GM12865 (cell line): ENCODE data around the gene CAPN13.

Source experiments
- DNase-seq: peaks from one replicate; pipeline ENCODE4 v3.0.0; 2010; ENCODE audit warnings: low read depth
- H3K4me3 ChIP-seq: 2 replicates; pipeline ENCODE4 v1.5.1; 2011; ENCODE audit warnings: mild to moderate bottlenecking, low read depth, low read length, control low read depth
- TF ChIP-seq, protein P1 (sequence below): IDR thresholded peaks from 2 replicates; pipeline ENCODE4 v1.5.1; 2011; ENCODE audit warnings: low read length, control low read depth, low read depth, inconsistent platforms; ENCODE audit not compliant: insufficient read depth; ENCODE audit errors: missing control alignments

Gene CAPN13

DNA sequence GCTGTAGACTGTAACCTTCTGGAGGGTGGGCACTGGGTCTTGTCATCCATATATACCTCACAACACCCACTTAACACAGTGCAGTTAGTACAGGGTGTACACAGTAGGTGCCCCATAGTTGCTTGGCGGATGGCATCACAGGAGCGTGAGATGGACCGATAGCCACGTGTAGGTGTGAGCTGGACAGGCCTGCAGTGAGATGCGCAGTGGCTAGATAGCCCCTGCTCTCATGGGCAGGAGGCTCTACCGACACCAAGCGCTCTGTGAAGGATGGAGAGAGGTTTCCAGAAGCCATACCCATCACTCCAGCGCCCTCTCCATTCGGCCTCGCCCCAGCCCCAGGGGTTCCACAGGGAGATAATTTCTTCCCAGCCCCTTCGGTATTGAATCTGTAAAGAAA is 49.5 kb downstream of the CAPN13 start:
- H3K4me3 ChIP-seq = no peak overlapping the region
- TF ChIP-seq, protein P1, sequence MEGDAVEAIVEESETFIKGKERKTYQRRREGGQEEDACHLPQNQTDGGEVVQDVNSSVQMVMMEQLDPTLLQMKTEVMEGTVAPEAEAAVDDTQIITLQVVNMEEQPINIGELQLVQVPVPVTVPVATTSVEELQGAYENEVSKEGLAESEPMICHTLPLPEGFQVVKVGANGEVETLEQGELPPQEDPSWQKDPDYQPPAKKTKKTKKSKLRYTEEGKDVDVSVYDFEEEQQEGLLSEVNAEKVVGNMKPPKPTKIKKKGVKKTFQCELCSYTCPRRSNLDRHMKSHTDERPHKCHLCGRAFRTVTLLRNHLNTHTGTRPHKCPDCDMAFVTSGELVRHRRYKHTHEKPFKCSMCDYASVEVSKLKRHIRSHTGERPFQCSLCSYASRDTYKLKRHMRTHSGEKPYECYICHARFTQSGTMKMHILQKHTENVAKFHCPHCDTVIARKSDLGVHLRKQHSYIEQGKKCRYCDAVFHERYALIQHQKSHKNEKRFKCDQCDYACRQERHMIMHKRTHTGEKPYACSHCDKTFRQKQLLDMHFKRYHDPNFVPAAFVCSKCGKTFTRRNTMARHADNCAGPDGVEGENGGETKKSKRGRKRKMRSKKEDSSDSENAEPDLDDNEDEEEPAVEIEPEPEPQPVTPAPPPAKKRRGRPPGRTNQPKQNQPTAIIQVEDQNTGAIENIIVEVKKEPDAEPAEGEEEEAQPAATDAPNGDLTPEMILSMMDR = no peak
- DNase-seq = no peak

DNA sequence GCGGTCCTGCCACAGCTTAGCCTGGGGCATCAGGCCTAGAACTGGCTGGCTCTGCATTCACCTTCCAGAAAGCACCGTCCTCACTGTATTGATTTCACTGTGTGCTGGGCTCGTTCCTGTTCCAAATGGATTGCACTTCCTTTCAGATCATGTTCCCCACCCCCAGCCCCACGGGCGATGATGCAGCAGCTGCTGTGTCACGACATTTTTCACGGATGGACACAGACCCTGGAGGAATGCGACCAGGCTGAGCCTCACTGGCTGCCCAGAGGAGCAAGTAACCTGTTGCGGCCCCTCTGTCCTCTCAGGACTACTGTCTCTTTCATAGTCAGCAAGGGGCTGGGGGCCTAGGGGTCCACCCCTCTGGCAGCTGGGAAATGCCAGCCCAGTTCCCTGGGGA is 50.3 kb downstream of the CAPN13 start:
- no peak for DNase-seq
- TF ChIP-seq, protein P1 = no peak
- H3K4me3 ChIP-seq = no peak overlapping the region

DNA sequence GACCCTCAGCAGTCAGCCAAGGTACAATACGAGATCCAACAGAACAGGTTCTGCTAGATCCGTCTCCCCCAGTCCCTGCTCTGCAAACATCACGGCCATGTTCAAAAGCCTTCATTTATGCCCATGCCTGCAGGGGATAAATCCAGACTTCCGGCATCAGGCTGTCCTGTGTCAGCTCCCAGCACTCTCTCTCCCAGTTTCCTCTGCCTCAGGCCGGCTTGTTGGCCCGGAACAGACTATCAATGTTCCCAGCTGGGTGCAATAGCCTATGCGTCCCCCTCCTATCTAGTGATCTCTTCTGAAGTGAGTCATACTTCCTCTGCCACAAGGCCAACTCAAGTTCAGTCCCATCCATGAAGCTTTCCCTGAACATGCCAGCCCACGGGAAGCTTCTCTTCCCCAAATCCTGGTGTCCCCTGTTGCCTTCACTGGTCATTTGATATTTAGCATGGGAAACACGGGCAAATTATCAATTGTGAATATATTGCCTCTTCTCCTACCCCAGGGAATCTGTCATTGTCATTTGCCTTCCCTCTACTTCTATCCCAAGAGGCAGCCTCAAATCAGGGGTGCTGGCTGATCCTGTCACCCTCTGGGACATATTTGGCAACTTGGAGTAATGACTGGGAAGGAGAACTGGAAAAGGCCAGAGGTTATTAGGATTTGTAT is 51.1 kb downstream of the CAPN13 start:
- H3K4me3 ChIP-seq = no peak overlapping the region
- no peak for DNase-seq
- TF ChIP-seq, protein P1 = no peak

DNA sequence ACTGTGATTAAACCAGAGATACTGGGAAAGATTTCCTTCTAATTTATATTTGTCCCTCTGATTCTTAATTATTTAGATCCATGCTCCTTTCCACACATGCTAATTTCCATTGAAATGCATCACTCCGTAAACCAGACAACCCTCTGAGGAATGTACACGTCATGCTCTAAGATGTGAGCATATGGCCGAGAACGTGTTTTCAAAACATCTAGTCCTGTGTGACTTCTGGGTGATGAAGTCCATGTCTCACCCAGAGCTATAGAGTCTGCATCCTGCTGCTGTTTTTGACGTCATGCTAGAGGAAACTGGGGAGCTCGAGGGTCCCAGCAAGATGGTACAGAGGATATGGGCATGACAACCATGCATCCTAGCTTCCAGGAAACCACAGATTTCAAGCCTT is 53.6 kb downstream of the CAPN13 start:
- DNase-seq = no peak
- TF ChIP-seq, protein P1 = no peak
- H3K4me3 ChIP-seq = no peak overlapping the region

DNA sequence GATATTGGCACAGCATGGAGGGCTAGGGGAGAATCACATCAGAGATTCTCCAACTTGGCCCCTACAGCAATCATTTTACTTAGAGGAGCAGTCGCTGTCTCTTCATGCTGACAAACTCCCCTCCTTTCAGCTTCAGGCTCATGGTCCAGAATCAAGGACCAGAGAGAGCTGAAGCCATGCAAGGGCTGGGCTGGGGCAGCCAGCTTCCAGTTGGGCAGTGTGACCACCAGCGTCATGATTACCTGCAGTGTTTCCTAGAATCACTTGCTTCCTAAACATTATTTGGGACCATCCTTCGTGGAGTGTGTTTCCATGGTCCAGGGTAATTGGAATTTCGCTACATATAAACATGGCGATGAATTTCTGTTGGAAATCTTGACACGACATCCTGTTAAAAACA is 54.4 kb downstream of the CAPN13 start:
- no peak for DNase-seq
- TF ChIP-seq, protein P1 = no peak
- H3K4me3 ChIP-seq = no peak overlapping the region

DNA sequence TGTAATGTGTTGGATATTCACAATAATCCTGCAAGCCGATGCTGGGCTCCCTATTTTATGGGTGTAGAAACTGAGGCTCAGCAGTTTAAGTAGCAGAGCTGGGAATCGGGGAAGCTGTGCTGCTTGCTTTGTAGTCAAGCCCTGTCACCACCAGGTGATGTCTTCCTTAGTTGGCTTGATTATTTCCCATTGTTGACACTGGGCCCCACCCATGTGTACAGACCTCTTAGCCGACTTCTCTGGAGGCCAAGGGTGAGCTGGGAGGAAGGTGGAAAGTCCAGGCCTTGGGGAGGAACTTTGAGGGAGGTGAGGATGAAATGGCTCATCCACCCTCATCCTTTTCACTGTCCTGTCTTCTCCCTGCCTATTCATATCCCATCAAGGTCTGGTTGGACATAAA is 60.0 kb downstream of the CAPN13 start:
- DNase-seq = no peak
- H3K4me3 ChIP-seq = no peak overlapping the region
- TF ChIP-seq, protein P1 = no peak

DNA sequence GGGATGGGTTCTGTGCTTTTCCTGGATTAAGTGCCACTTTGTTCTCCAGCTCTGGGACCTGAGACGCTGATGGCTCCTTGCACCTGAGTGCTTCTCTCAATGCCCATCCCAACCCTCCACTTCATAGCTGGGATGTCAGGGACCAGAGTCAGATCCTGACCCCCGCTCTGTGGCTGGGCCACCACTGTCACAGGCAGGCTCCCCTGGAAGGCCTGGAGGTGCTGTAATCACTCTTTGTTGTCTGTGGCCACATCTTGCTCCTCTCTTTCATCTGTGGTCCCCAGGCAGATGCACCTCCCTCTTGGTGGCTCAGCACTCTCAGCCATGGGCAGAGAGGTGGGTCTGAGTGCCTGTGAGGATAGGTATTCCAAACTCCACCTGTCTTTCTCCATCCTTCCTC is 62.4 kb downstream of the CAPN13 start:
- H3K4me3 ChIP-seq = no peak overlapping the region
- no peak for DNase-seq
- TF ChIP-seq, protein P1 = no peak
